Smooth muscle cell of the brain vasculature (primary cell): ENCODE measurements around the gene ATP13A2.

ENCODE experiments used
- DNase-seq: peaks from one replicate; pipeline ENCODE4 v3.0.0-alpha.2; 2012; ENCODE audit warnings: low read depth, low spot score

Gene ATP13A2

DNA sequence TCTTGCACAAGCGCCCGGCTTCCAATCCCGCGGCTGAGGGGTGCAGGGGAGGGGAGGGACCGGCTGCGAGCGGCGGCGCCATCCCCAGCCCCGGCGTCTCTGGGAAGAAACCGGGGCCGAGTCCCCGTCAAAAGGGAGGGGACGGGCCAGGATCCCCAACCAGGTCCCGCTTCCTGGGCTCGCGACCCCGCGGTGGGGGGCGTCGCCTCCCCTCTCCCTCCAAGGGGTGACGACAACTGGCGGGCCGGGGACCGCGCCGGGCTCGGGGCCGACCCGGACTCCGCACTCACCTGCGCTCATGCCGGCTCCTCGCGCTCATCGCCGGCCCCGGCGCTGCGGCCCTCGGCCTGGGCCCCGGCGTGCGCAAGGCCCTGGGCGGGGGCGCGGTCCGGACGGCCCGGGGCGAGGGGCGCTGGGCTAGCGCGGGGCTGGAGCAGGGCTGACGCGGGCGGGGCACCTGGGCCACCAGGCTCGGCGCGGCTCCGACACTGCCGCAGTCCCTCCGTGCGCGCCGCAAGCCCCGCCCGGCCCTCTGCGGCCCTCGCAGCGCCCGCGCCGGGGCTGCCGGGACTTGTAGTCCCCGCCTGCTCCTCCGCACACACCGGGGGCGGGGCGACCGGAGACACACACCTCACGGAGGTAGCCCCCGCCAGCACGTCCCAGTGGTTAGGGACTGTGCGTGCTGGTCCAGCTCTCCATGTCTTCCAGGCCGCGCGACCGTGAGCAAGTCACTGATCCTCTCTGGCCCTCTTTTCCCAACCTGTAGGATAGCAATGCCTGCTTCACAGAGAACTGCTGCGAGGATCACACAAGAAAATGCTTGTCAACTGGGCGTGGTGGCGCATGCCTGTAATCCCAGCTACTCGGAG lies at the start of gene ATP13A2:
ATP13A2 (minus strand) TSS at position 490 of the 869 bp plus-strand sequence; CDS start at position 300, 190 bp downstream.
- no peak for DNase-seq

- DNase-seq, result no peak
Measured at GRCh38 chr1:17061486-17061885, 49.8 kb upstream of the ATP13A2 start.

DNA sequence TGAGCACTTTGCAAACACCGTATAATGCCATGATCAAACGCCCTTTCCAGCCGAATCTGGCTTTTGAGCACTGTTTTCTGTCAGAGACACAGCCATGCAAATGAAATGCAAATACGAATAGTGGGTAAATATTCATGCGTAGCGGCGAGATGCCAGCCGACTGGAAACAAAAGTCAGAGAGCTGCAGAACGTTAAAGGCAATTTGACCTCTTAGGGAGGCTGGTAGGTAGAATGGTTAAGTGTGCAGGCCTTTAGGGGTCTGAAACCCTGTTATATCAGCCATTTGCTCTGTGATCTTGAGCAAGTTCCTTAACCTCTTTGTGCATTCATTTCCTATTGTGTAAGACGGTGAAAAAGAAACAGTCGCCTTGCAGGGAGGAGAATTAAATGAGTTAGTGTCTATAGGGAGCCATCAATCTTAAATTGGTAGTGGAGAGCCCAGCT lies 48.6 kb upstream of the ATP13A2 start:
- no peak for DNase-seq

DNA sequence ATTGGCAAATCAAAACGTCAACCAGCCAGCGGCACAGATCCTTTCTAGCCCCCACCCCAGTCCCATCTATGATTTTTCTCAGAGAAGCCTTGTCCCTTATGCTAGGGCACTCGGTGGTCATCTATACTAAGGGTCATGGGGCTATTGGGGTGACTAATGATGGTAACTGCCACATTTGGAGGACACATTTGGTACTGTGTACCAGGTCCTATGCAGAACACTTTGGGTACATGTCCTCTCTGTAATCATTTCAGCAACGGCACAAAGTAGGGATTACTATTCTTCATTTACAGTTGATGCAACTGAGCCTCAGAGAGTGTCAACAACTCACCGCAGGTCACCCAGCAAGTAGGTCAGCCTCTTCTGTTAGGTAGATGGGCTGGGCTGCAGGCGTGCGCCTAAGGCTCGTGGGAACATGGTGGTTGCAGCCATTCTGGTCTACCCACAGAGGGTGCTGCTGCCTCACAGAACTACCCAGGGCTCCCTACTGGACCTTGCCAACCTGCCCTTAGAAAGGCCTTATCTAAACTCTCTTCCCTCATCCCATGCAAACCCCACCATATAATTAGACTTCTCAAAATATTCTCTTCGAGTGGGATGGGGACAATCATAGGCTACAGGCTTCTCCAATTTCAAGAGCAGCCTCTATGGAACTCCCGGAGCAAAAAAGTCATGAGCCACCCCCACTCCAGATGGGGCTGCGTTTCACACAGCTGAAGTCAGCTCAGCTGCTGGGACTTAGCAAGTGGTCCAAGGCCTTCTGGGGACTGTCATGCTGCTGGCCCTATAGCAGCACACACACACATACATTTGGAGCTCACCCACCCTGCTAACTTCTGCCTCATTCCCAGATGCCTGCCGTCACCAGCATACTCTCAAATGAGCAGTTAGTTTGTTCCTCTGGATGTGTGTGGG lies 47.9 kb upstream of the ATP13A2 start:
- DNase-seq, result no peak

DNA sequence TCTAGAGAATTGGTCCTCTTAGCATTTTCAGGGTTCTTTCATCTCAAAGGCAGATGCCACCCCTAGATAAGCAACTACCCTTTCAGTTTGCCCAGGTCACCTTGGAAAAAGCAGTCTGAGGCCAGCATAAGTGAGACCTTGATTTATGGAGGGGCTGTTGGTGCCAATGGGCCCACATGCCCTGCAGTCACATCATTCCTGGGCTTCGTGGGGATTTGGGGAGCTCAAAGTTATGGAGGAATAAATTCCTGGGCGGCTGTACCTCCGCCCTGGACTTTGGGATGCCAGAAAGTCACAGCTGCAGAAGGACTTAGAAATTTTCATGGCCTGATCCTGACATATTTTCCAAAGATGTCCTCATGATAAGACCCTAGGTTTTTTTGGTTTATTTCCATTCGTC lies 44.8 kb upstream of the ATP13A2 start:
- no peak for DNase-seq

DNA sequence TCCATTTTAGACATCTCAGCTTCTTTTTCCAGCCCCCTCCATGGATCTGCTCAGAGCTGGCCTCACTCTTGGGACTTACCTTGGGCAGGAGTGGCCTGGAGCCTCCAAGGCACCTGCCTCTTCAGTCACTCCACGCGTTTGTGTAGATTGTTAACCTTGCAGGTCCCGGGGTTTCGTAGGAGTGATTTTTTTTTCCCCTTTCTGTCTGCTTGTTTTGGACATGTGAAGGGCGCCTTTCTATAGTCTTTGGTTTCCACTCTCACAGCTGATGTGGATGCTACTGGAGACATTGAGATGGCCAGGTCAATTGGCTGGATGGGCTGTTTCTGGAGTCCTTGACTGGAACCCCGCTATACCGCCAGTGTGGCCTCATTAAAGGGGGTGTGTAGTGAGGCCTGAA lies 44.1 kb upstream of the ATP13A2 start:
- no peak for DNase-seq

GRCh38 chr1:17053685-17054410 lies 42.1 kb upstream of the ATP13A2 start, which contains the start of gene SDHB:
Gene SDHB, minus strand, starts transcription at chr1:17054032. Its CDS starts 13 bp downstream, at chr1:17054019.
- DNase-seq, result peak; percentile 97

GRCh38 chr1:17053086-17053684 lies 41.5 kb upstream of the ATP13A2 start:
- DNase-seq, result no peak

- no peak for DNase-seq
Measured at GRCh38 chr1:17052641-17053040, 40.9 kb upstream of the ATP13A2 start.

DNA sequence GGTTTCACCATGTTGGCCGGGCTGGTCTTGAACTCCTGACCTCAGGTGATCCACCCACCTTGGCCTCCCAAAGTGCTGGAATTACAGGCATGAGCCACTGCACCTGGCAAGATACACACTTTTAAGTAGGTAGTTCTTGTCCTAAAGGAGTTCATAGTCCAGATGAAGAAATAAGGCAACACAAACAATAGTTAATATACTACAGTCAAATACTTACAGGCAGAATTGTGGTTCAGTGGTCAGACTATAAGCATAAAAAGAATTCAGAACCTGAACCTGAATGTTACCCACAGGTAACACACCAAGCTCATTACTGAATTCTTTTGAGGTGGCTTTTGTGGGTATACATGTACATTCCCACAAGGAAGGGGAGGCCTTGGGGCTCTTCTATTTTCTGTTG lies 40.3 kb upstream of the ATP13A2 start:
- no peak for DNase-seq

DNA sequence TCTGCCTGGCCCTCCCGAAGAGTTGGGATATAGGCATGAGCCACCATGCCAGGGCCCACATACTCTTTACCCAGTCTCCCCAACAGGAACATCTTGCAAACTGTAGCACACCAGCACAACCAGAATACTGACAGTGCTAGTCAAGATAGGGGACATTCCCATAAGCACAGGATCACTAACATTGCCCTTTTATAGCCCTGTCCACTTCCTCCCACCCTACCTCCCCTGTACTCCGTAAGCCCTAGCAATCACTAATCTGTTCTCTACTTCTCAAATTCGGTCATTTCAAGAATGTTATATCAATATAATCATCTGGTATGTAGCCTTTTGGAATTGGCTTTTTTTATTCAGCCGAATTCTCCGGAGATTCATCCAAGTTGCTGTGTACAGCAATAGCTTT lies 36.2 kb upstream of the ATP13A2 start:
- DNase-seq, result no peak

DNA sequence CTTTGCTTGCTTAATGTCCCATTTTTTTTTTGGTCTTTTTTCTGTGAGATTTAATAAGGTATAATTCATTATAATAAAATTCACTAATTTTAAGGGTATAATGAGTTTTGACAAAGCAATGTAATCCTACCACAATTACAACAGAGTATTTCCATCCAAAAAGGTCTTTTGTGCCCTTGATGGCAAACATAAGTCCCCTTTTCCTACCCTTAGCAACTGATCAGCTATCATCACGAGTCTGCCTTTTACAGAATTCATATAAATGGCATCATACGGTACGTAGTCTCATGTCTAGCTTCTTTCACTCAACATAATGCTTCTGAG lies 34.6 kb upstream of the ATP13A2 start:
- DNase-seq, result no peak

- DNase-seq, result no peak
Measured at GRCh38 chr1:17045634-17046333, 34.1 kb upstream of the ATP13A2 start.

GRCh38 chr1:17045150-17045549 lies 33.4 kb upstream of the ATP13A2 start:
- DNase-seq, result no peak

DNA sequence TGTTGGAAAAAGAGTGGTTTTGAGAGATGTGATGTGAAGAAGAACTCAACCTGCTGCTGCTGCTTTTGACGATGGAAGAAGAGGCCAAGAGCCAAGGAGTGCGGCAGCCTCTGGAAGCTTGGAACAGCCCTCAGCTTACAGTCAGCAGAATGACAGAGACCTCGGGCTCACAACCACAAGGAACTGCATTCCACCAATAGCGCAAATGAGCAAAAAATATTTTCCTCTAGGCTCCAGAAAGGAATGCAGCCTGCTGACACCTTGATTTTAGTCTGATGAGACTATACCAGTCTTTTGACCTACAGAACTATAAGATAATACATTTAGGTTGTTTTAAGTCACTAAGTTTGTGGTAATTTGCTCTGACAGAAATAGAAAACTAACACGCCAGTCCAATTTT lies 31.9 kb upstream of the ATP13A2 start:
- no peak for DNase-seq

DNA sequence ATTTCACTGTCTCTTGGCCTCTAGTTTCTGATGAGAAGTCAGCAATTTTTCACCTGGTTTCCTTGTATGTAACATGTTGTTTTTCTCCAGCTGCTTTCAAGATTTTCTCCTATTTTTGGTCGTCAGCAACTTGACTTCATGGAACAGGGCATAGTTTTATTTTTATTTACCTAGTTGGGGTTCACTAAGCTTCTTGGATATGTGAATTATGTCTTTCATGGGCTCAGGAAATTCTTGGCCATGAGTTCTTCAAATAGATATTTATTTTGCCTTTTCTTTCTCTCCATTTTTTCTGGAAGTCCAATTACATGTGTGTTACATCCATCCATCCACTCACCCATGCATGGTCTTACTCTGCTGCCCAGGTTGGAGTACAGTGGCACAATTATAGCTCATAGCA lies 28.4 kb upstream of the ATP13A2 start:
- DNase-seq, result no peak

DNA sequence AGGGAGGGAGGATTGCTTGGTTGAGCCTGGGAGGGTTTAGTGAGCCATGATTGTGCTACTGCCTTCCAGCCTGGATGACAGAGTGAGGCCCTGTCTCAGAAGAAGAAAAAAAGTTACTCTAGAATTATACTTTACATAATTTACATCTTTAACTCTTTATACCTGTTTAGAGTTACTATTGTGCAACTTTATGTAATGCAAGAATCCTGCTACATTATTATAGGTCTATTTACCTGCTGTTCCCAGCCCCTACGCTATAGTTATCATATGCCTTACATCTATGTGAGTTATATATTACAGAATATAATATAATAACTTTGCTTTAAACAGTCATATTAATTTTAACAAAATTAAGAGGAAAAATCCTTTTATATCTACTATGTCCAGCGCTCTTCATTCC lies 27.8 kb upstream of the ATP13A2 start:
- no peak for DNase-seq

DNA sequence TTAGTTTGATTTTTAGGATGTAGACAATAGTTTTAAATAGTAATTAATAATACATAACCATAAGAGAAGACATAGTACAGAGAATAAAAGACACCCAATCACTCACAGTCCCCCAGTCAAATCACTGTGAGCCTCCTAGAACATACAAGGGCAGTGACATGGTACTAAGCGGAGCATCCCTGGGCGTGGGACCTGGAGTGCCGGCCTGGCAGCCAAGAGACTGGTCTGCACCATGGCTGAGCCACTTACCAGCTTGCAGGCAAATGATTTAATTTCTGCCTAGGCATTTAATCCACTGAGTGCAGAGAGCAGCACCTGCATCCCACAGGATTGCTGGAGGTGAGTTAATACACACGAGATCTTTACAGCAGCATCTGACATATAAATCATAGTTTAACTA lies 21.8 kb upstream of the ATP13A2 start:
- no peak for DNase-seq

- DNase-seq, result no peak
Measured at GRCh38 chr1:17032741-17033140, 21.0 kb upstream of the ATP13A2 start.

GRCh38 chr1:17031436-17031835 lies 19.7 kb upstream of the ATP13A2 start:
- no peak for DNase-seq

- no peak for DNase-seq
Measured at GRCh38 chr1:17030206-17030605, 18.5 kb upstream of the ATP13A2 start.
